H1 (cell line): ENCODE results near the gene IRS1. TPM values are rescaled to one million over a fixed set of nuclear protein-coding genes. Genes with fewer than 3 reads are reported as not detected.

Source experiments
- CTCF ChIA-PET: fragments of 300-600 bp; sonication (Branson Sonifier 250); formaldehyde crosslinking; loops from one replicate; lab custom pipeline; 2021; ENCODE audit not compliant: partially characterized antibody; lab: Charles Lee
- POLR2A ChIA-PET: fragments of 300-600 bp; sonication (Branson Sonifier 250); formaldehyde crosslinking; loops from one replicate; lab custom pipeline; 2021; ENCODE audit warnings: inconsistent platforms; ENCODE audit not compliant: partially characterized antibody; lab: Charles Lee
- DNase-seq, 2 experiments: peaks; one replicate each; pipeline versions ENCODE4 v3.0.0 to v3.0.0-alpha.2; 2010 to 2022; ENCODE audit warnings: low spot score in 2 of 2, low read depth in 1 of 2, mixed read lengths in 1 of 2
- FAIRE-seq: peaks from 2 replicates; lab custom pipeline; 2011; peaks lifted over from hg19 to GRCh38; lab: Jason Lieb, UNC
- H2AFZ ChIP-seq: 2 replicates; pipeline ENCODE4 v1.8.1; 2012; ENCODE audit warnings: low read length, inconsistent platforms
- H2AK5ac ChIP-seq: 2 replicates; pipeline ENCODE4 v1.6.1; 2013; ENCODE audit warnings: low read depth, low read length
- H2BK120ac ChIP-seq: replicated peaks from 2 replicates; pipeline ENCODE3; 2013; ENCODE audit warnings: low read depth, low read length, inconsistent platforms
- H2BK12ac ChIP-seq: 2 replicates; pipeline ENCODE4 v1.6.1; 2013; ENCODE audit warnings: low read depth, low read length
- H2BK15ac ChIP-seq: 2 replicates; pipeline ENCODE4 v1.6.1; 2013; ENCODE audit warnings: low read length
- H2BK20ac ChIP-seq: 2 replicates; pipeline ENCODE4 v1.6.1; 2013; ENCODE audit warnings: low read length
- H2BK5ac ChIP-seq: 2 replicates; pipeline ENCODE4 v1.6.1; 2013; ENCODE audit warnings: low read depth, low read length
- H3K14ac ChIP-seq: 2 replicates; pipeline ENCODE4 v1.6.1; 2013; ENCODE audit warnings: inconsistent platforms; ENCODE audit not compliant: insufficient read length
- H3K18ac ChIP-seq: 2 replicates; pipeline ENCODE4 v1.6.1; 2013; ENCODE audit warnings: low read length; ENCODE audit errors: extremely low read depth
- H3K23ac ChIP-seq: 2 replicates; pipeline ENCODE4 v1.6.1; 2013; ENCODE audit warnings: inconsistent platforms; ENCODE audit not compliant: insufficient read length
- H3K23me2 ChIP-seq: 2 replicates; pipeline ENCODE4 v1.6.1; 2013; ENCODE audit warnings: low read depth, low read length
- H3K27ac ChIP-seq: 2 replicates; pipeline ENCODE4 v1.6.1; 2011; ENCODE audit warnings: low read depth, low read length, inconsistent platforms
- H3K27me3 ChIP-seq, 4 experiments: replicated peaks in 1 of 4; 1 replicate in 1 of 4; 2 replicates in 3 of 4; pipeline versions ENCODE4 v1.6.1 to v1.8.1; 2011 to 2013; ENCODE audit warnings: low read length in 3 of 4, mild to moderate bottlenecking in 3 of 4, inconsistent platforms in 2 of 4, mixed read lengths in 2 of 4, moderate library complexity in 1 of 4; ENCODE audit not compliant: control insufficient read depth in 3 of 4, insufficient read depth in 3 of 4; ENCODE audit errors: extremely low read depth in 1 of 4
- H3K36me3 ChIP-seq, 4 experiments: 2 replicates each; pipeline versions ENCODE4 v1.6.1 to v1.8.1; 2011 to 2013; ENCODE audit warnings: mild to moderate bottlenecking in 4 of 4, low read length in 3 of 4, moderate library complexity in 2 of 4, control low read depth in 1 of 4, inconsistent platforms in 1 of 4; ENCODE audit not compliant: insufficient read depth in 4 of 4, control insufficient read depth in 2 of 4
- H3K4ac ChIP-seq: replicated peaks from 2 replicates; pipeline ENCODE3; 2013; ENCODE audit warnings: low read length, low read depth, mixed read lengths, inconsistent platforms; ENCODE audit not compliant: insufficient read length
- H3K4me1 ChIP-seq, 4 experiments: replicated peaks in 1 of 4; 1 replicate in 1 of 4; 2 replicates in 3 of 4; pipeline versions ENCODE4 v1.6.1 to v1.8.1; 2011 to 2013; ENCODE audit warnings: low read length in 3 of 4, inconsistent platforms in 2 of 4, mixed read lengths in 1 of 4; ENCODE audit not compliant: insufficient read depth in 4 of 4, control insufficient read depth in 3 of 4
- H3K4me2 ChIP-seq, 2 experiments: 2 replicates each; pipeline versions ENCODE4 v1.6.1 to v1.8.1; 2011 to 2013; ENCODE audit warnings: low read depth in 2 of 2, low read length in 2 of 2, control low read depth in 1 of 2, inconsistent platforms in 1 of 2, mild to moderate bottlenecking in 1 of 2; ENCODE audit not compliant: insufficient read depth in 1 of 2
- H3K4me3 ChIP-seq, 4 experiments: fragments of 200-600, 300-600 bp in 1 of 4; sonication (generic), shearing (Covaris generic), sonication (Bioruptor Twin) in 1 of 4; 2 replicates each; pipeline versions ENCODE4 v1.5.1 to v1.8.1; 2011 to 2016; ENCODE audit warnings: low read length in 4 of 4, low read depth in 3 of 4, control low read depth in 2 of 4, inconsistent platforms in 2 of 4, mild to moderate bottlenecking in 2 of 4, mixed read lengths in 1 of 4, moderate library complexity in 1 of 4; ENCODE audit not compliant: insufficient read depth in 2 of 4; ENCODE audit errors: extremely low read depth in 1 of 4
- H3K56ac ChIP-seq: replicated peaks from 2 replicates; pipeline ENCODE3; 2013; ENCODE audit warnings: low read depth, mild to moderate bottlenecking, mixed read lengths, low read length, inconsistent platforms; ENCODE audit not compliant: insufficient read length
- H3K79me1 ChIP-seq: 2 replicates; pipeline ENCODE4 v1.6.1; 2013; ENCODE audit warnings: low read depth, low read length, control low read depth
- H3K79me2 ChIP-seq, 2 experiments: 2 replicates each; pipeline versions ENCODE4 v1.6.1 to v1.8.1; 2012 to 2013; ENCODE audit warnings: low read length in 2 of 2, mild to moderate bottlenecking in 2 of 2, inconsistent platforms in 1 of 2; ENCODE audit not compliant: insufficient read depth in 2 of 2, control insufficient read depth in 1 of 2
- H3K9ac ChIP-seq, 4 experiments: replicated peaks in 1 of 4; 1 replicate in 1 of 4; 2 replicates in 3 of 4; pipeline versions ENCODE4 v1.6.1 to v1.8.1; 2011 to 2013; ENCODE audit warnings: low read depth in 3 of 4, low read length in 3 of 4, control low read depth in 2 of 4, mild to moderate bottlenecking in 2 of 4, moderate library complexity in 2 of 4, inconsistent platforms in 1 of 4; ENCODE audit errors: extremely low read depth in 1 of 4
- H3K9me3 ChIP-seq, 2 experiments: 2 replicates each; pipeline versions ENCODE4 v1.6.1 to v1.8.1; 2012 to 2013; ENCODE audit warnings: mild to moderate bottlenecking in 2 of 2, moderate library complexity in 2 of 2, control low read depth in 1 of 2, inconsistent platforms in 1 of 2, low read depth in 1 of 2, low read length in 1 of 2, mixed read lengths in 1 of 2; ENCODE audit not compliant: insufficient read depth in 2 of 2
- H4K20me1 ChIP-seq, 2 experiments: replicated peaks in 1 of 2; 2 replicates each; pipeline versions ENCODE3 to v1.8.1; 2011 to 2013; ENCODE audit warnings: inconsistent platforms in 2 of 2, low read length in 2 of 2, mild to moderate bottlenecking in 1 of 2; ENCODE audit not compliant: insufficient read depth in 2 of 2, control insufficient read depth in 1 of 2
- H4K5ac ChIP-seq: 2 replicates; pipeline ENCODE4 v1.6.1; 2013; ENCODE audit warnings: low read length, low read depth, mixed read lengths, inconsistent platforms; ENCODE audit not compliant: insufficient read length
- H4K8ac ChIP-seq: 2 replicates; pipeline ENCODE4 v1.8.0; 2013; ENCODE audit warnings: mild to moderate bottlenecking, moderate library complexity, low read length, inconsistent platforms; ENCODE audit not compliant: insufficient read depth; ENCODE audit errors: extremely low read depth
- H4K91ac ChIP-seq: replicated peaks from 2 replicates; pipeline ENCODE3; 2013; ENCODE audit warnings: low read length, mixed read lengths, inconsistent platforms; ENCODE audit not compliant: insufficient read length
- BACH1 ChIP-seq: IDR thresholded peaks from 2 replicates; pipeline ENCODE4 v1.6.1; 2012; ENCODE audit warnings: low read length, improper control_type of control experiment
- CBX5 ChIP-seq: fragments of 300-800, 300-1000 bp; sonication (generic); IDR thresholded peaks from 2 replicates; pipeline ENCODE4 v1.7.1; 2016; ENCODE audit warnings: antibody characterized with exemption, low read length, low read depth
- CTBP2 ChIP-seq: IDR thresholded peaks from 2 replicates; pipeline ENCODE4 v1.7.0; 2011; ENCODE audit warnings: borderline replicate concordance, mild to moderate bottlenecking, moderate library complexity, mixed read lengths, low read length; ENCODE audit not compliant: insufficient read depth, insufficient read length
- MAFK ChIP-seq: IDR thresholded peaks from 2 replicates; pipeline ENCODE4 v1.6.1; 2012; ENCODE audit warnings: low read depth, mild to moderate bottlenecking, improper control_type of control experiment, low read length
- NRF1 ChIP-seq: IDR thresholded peaks from 2 replicates; pipeline ENCODE4 v1.6.1; 2011; ENCODE audit warnings: mild to moderate bottlenecking, low read depth, low read length, improper control_type of control experiment
- PHF8 ChIP-seq: fragments of 200-600 bp; sonication (generic); conservative IDR thresholded peaks from 2 replicates; pipeline ENCODE4 v1.7.1; 2012; ENCODE audit warnings: low read depth, mild to moderate bottlenecking, inconsistent platforms, low read length, moderate library complexity
- POU5F1 ChIP-seq: IDR thresholded peaks from 2 replicates; pipeline ENCODE4 v1.6.1; 2011; ENCODE audit warnings: low read depth, mild to moderate bottlenecking, low read length, moderate library complexity
- SIRT6 ChIP-seq: IDR thresholded peaks from one replicate; pipeline ENCODE4 v1.7.1; 2012; ENCODE audit warnings: low read length, inconsistent platforms
- SP1 ChIP-seq: IDR thresholded peaks from 2 replicates; pipeline ENCODE4 v1.6.1; 2011; ENCODE audit warnings: low read depth, low read length
- SP4 ChIP-seq: IDR thresholded peaks from 2 replicates; pipeline ENCODE4 v1.6.1; 2012; ENCODE audit warnings: low read length, inconsistent platforms
- SRF ChIP-seq: IDR thresholded peaks from 2 replicates; pipeline ENCODE4 v1.6.1; 2011; ENCODE audit warnings: mild to moderate bottlenecking, low read depth, low read length, moderate library complexity
- TAF7 ChIP-seq: optimal IDR thresholded peaks from 2 replicates; pipeline ENCODE3; 2011; ENCODE audit warnings: low read depth, mild to moderate bottlenecking, inconsistent platforms, low read length, moderate library complexity, borderline replicate concordance
- TCF12 ChIP-seq: IDR thresholded peaks from 2 replicates; pipeline ENCODE4 v1.6.1; 2011; ENCODE audit warnings: low read depth, mild to moderate bottlenecking, low read length
- polyA plus RNA-seq, 7 experiments: library from polyadenylated mRNA; depleted of rRNA in 3 of 7; stranded (reverse) in 5 of 7; unstranded in 2 of 7; fragments of >200 nt in 5 of 7; fragments of 200-250 nt in 2 of 7; gene quantifications; 1 replicate in 5 of 7; 2 replicates in 1 of 7; 4 replicates in 1 of 7; pipeline versions ENCODE4 v1.2.1 to v1.2.3, GENCODE V29; 2011 to 2013; ENCODE audit warnings: missing spikeins in 2 of 7, mixed read lengths in 2 of 7
- total RNA-seq: library from RNA; stranded (reverse); fragmentation: NEBNext Ultra II Directional; extraction: Animal tissue kit (Norgen Biotek cat#: 25700); gene quantifications from 2 replicates; pipeline ENCODE4 v1.2.1, GENCODE V29; 2021
- TF ChIP-seq, protein P1 (sequence below): IDR thresholded peaks from 2 replicates; pipeline ENCODE4 v1.6.1; 2011; ENCODE audit warnings: low read length, improper control_type of control experiment
- TF ChIP-seq, protein P2 (sequence below): IDR thresholded peaks from 2 replicates; pipeline ENCODE4 v1.6.1; 2012; ENCODE audit warnings: inconsistent platforms

Gene IRS1
- total and polyA plus RNA-seq, 2 of the 8 experiments (the other 6 are each of a cell fraction or from before 2014, with no cell fraction given), result 9.1 to 26.9 TPM

DNA sequence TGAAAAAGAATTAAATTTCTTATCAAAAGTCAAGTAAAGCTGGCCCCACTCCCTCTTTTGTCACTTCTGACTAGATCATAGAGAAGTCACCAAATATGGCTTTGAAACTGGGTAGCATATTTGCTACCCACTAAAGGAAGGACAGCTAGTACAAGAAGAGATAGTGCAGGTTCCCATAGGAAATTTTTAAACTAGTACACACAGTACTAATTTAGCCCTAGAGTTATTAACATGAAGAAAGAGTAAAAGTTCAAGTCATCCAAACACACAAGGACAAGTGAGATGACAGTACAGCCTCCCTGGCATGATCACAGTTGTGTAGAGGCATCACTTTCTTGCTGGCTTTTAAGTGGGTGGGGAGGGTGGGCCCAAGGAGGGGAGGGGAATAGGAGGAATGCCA, 100.9 kb downstream of the IRS1 start:
- DNase-seq (no peak), FAIRE-seq (no peak)
- Histone ChIP-seq H4K20me1 (no peaks in the 10 kb centered on the region), H3K56ac (no peak overlapping the region), H3K36me3 (no peaks in the 10 kb centered on the region), H3K79me2 (no peaks in the 10 kb centered on the region), H2AK5ac (no peak overlapping the region), H2BK5ac (no peak overlapping the region), H2BK12ac (no peak overlapping the region), H3K14ac (no peak overlapping the region), H3K9ac (no peak overlapping the region), H2BK20ac (no peak overlapping the region), H3K27me3 (no peaks in the 10 kb centered on the region), H2BK120ac (no peak overlapping the region), H3K9me3 (no peaks in the 10 kb centered on the region), H3K4ac (no peak overlapping the region), H3K4me2 (no peak overlapping the region), H4K91ac (no peak overlapping the region), H3K27ac (no peak overlapping the region), H3K4me1 (peaks cover 0 to 5% (median 1%) of the 10 kb centered on the region in 4 experiments; a peak in 2 of 7 replicates), H2BK15ac (no peak overlapping the region), H3K23me2 (no peaks in the 10 kb centered on the region; the same call in 1 of the 2 replicates), H3K23ac (no peak overlapping the region), H3K4me3 (no peak overlapping the region), H4K8ac (no peak overlapping the region), H2AFZ (no peak overlapping the region), H3K18ac (no peak overlapping the region), H3K79me1 (no peaks in the 10 kb centered on the region), H4K5ac (no peak overlapping the region)
- ChIA-PET POLR2A (no interaction called here), CTCF (interaction anchor here (1.0 kb wide), 1 partner anchor 9 kb away, joined by 4 read pairs; no protein-coding TSS in a partner anchor)
- TF ChIP-seq SP4 (no peak), POU5F1 (no peak), MAFK (no peak), NRF1 (no peak), CBX5 (no peak), TCF12 (no peak), BACH1 (no peak), CTBP2 (no peak), TAF7 (no peak), SIRT6 (no peak), SP1 (no peak), SRF (no peak), PHF8 (no peak)
- TF ChIP-seq, protein P1, sequence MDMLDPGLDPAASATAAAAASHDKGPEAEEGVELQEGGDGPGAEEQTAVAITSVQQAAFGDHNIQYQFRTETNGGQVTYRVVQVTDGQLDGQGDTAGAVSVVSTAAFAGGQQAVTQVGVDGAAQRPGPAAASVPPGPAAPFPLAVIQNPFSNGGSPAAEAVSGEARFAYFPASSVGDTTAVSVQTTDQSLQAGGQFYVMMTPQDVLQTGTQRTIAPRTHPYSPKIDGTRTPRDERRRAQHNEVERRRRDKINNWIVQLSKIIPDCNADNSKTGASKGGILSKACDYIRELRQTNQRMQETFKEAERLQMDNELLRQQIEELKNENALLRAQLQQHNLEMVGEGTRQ, result no peak
- TF ChIP-seq, protein P2, sequence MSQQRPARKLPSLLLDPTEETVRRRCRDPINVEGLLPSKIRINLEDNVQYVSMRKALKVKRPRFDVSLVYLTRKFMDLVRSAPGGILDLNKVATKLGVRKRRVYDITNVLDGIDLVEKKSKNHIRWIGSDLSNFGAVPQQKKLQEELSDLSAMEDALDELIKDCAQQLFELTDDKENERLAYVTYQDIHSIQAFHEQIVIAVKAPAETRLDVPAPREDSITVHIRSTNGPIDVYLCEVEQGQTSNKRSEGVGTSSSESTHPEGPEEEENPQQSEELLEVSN, result no peak
